Thoracic aorta (tissue), 2 donors: ENCODE measurements around the gene RNU1-4. TPM values are rescaled to one million over a fixed set of nuclear protein-coding genes. Genes with fewer than 3 reads are reported as not detected.
"Not testable (repeated sequence)": the region's sequence is repeated elsewhere in the genome, so short reads cannot be mapped to it uniquely, and the experiment has no call there.

Experiments used
- ATAC-seq: fragments of 150-250 bp; one replicate; pipeline ENCODE4 v1.8.0; 2017; ENCODE audit warnings: low read depth; ENCODE audit not compliant: insufficient number of reproducible peaks, low FRiP score
- DNase-seq: peaks from one replicate; pipeline ENCODE4 v3.0.0-alpha.2; 2020; ENCODE audit warnings: low spot score
- H3K27ac ChIP-seq, 2 donors: fragments of 200-600 bp; sonication (generic); 1 replicate in 1 of 2; 2 replicates in 1 of 2; pipeline ENCODE4 v1.5.1; 2016; ENCODE audit warnings: mild to moderate bottlenecking in 2 of 2, moderate library complexity in 2 of 2
- H3K27me3 ChIP-seq: fragments of 200-600 bp; sonication (generic); replicated peaks from 2 replicates; pipeline ENCODE4 v1.6.0; 2016; ENCODE audit warnings: mild to moderate bottlenecking; ENCODE audit not compliant: insufficient read depth
- H3K36me3 ChIP-seq: fragments of 200-600 bp; sonication (generic); one replicate; pipeline ENCODE4 v1.5.1; 2016
- H3K4me1 ChIP-seq, 2 donors: fragments of 200-600 bp; sonication (generic); 1 replicate in 1 of 2; 2 replicates in 1 of 2; pipeline versions ENCODE4 v1.5.1 to v1.6.0; 2016; ENCODE audit warnings: low read depth in 2 of 2, mild to moderate bottlenecking in 1 of 2; ENCODE audit not compliant: control insufficient read depth in 1 of 2
- H3K4me3 ChIP-seq: fragments of 200-600 bp; sonication (generic); 2 replicates; pipeline ENCODE4 v1.5.1; 2016; ENCODE audit warnings: mild to moderate bottlenecking
- H3K9me3 ChIP-seq: fragments of 200-600 bp; sonication (generic); 2 replicates; pipeline ENCODE4 v1.5.1; 2016
- total RNA-seq, 2 donors: library from RNA; depleted of rRNA; stranded (reverse); fragments of >200 nt; gene quantifications; one replicate each; pipeline versions ENCODE4 v1.1.0 to v1.2.3, GENCODE V29; 2016

The RNU1-4 gene
- under 1 TPM; under 0.01 TPM for total RNA-seq

DNA sequence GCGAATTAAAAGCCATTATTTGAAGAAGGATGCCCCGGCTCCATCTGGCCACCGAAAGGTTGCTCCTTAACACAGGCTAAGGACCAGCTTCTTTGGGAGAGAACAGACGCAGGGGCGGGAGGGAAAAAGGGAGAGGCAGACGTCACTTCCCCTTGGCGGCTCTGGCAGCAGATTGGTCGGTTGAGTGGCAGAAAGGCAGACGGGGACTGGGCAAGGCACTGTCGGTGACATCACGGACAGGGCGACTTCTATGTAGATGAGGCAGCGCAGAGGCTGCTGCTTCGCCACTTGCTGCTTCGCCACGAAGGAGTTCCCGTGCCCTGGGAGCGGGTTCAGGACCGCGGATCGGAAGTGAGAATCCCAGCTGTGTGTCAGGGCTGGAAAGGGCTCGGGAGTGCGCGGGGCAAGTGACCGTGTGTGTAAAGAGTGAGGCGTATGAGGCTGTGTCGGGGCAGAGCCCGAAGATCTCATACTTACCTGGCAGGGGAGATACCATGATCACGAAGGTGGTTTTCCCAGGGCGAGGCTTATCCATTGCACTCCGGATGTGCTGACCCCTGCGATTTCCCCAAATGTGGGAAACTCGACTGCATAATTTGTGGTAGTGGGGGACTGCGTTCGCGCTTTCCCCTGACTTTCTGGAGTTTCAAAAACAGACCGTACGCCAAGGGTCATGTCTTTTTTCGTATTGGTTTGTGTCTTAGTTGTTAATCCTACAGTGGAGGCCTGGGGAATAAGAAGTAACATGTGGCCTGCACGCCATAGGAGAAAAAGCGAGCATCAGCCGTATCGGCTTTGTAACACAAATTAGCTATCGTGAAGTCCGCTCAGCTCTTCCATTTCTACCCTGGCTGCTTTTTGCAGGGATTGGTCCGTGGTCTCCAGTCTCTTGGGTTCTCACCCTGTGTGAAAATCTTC lies at the start of gene RNU1-4:
TSS of gene RNU1-4 (plus strand) at position 470 of the 918 bp plus-strand sequence.
- H3K9me3 ChIP-seq, DNase-seq, H3K36me3 ChIP-seq, H3K27me3 ChIP-seq, H3K4me1 ChIP-seq, ATAC-seq, H3K27ac ChIP-seq, H3K4me3 ChIP-seq: not testable (repeated sequence)

DNA sequence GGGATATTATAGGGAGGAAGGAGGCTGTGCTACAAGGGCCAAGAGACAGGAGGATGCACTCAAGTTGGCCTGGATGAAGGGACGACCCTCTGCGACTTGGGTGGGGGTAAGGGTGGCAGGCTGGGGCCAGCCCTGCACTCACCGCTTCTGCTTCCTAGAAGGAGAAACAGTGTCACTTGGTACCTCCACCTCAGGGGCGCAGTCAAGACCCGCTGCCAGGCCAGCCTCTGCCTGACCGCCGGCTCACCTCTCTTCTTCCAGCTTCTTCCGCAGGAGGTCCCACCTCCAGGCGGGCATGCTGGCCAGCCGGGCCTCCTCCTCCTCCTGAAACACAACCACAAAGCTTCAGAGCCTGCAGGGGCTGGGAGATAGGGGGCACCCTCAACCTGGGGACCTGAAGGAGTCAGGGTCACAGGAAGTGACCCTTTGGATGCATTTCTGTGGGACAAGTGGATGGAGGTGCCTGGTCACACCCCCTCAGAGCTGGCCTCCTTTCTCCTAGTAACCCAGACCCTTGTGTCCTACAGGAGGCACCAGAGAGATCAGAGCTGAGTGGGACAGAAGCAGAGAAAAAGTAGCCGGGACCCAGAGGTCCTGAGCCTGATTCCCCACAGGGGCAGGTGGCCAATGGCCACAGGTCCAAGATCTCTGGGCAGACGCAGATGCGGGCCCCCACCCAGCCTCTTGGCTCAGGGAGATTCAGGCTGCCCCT lies 49.2 kb upstream of the RNU1-4 start:
- ATAC-seq, result not testable (repeated sequence)

GRCh38 chr1:16692283-16692682 lies 48.0 kb upstream of the RNU1-4 start:
- not testable (repeated sequence) for H3K27ac ChIP-seq, H3K36me3 ChIP-seq, ATAC-seq, H3K4me1 ChIP-seq, H3K9me3 ChIP-seq, H3K4me3 ChIP-seq, H3K27me3 ChIP-seq, DNase-seq

More for the DNA sequence above, 49.2 kb upstream of the RNU1-4 start:
- DNase-seq, H3K36me3 ChIP-seq, H3K4me3 ChIP-seq, H3K4me1 ChIP-seq, H3K27me3 ChIP-seq, H3K9me3 ChIP-seq, H3K27ac ChIP-seq: not testable (repeated sequence)

DNA sequence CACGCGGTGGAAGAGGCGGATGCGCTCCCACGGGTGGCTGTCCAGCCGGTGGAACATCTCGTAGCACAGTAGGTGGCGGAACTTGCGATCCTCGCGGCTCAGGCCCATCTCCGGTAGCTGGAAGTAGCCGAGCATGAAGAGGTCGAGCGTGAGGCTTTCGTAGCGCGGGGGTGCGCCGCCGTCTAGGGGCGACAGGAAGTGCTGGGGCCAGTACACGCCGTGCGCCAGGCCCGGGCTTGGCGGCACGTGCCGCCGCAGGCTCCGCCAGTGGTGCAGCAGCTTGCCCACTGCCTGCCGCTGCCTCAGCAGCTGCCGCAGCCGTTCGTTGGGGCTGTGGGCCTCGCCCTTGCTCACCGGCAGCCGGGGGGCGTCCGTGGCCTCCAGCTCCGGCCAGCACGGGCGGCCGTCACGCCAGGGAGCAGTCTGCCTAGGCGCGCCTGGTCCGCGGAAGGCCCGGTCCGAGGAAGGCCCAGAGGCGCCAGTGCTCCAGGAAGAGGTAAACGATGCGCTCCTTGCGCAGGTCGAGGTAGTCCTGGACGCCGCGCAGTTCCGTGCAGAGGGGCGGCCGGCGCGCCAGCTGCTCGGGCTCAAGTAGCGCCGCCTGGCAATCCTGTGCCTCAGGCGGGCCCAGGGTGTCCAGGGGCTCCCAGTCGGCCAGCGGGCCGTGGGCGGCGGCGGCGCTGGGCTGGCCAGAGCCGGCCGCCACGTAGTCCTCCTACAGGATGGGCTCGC lies 47.4 kb upstream of the RNU1-4 start:
- not testable (repeated sequence) for H3K9me3 ChIP-seq, H3K27ac ChIP-seq, DNase-seq, H3K27me3 ChIP-seq, H3K4me3 ChIP-seq, H3K36me3 ChIP-seq, H3K4me1 ChIP-seq, ATAC-seq

- not testable (repeated sequence) for H3K27me3 ChIP-seq, H3K4me1 ChIP-seq, H3K4me3 ChIP-seq, H3K36me3 ChIP-seq, ATAC-seq, H3K27ac ChIP-seq, DNase-seq, H3K9me3 ChIP-seq
Measured at GRCh38 chr1:16693449-16694307, 46.6 kb upstream of the RNU1-4 start.

DNA sequence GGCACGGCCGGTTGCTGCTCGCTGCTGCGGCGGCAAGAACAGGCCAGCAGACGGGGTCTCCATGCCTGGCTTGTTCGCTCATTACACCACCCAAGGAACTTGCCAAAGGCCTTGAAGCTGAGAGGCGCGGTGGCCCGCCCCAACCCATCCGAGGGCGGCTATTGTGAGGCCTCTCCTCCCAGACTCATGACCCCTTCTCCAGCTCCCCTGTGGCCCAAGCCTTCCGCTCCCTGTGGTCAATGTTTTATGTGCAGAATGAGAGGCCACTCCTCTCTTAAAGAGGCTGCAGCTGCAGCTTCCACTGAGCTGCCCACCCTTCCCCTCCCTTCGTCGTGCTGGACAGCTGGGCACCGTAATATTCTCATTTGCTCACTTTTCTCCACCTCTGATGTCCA lies 46.0 kb upstream of the RNU1-4 start:
- H3K27ac ChIP-seq, DNase-seq, H3K27me3 ChIP-seq, H3K4me1 ChIP-seq, ATAC-seq, H3K9me3 ChIP-seq, H3K4me3 ChIP-seq, H3K36me3 ChIP-seq: not testable (repeated sequence)

GRCh38 chr1:16696507-16697150 lies 43.7 kb upstream of the RNU1-4 start:
- H3K27me3 ChIP-seq, ATAC-seq, H3K9me3 ChIP-seq, H3K4me1 ChIP-seq, H3K27ac ChIP-seq, DNase-seq, H3K36me3 ChIP-seq, H3K4me3 ChIP-seq: not testable (repeated sequence)

GRCh38 chr1:16697152-16697551 lies 43.2 kb upstream of the RNU1-4 start:
- not testable (repeated sequence) for H3K27ac ChIP-seq, ATAC-seq, DNase-seq, H3K4me1 ChIP-seq, H3K27me3 ChIP-seq, H3K9me3 ChIP-seq, H3K4me3 ChIP-seq, H3K36me3 ChIP-seq

GRCh38 chr1:16699440-16699839 lies 40.9 kb upstream of the RNU1-4 start:
- ATAC-seq, result not testable (repeated sequence)

GRCh38 chr1:16700138-16700895 lies 40.0 kb upstream of the RNU1-4 start:
- H3K27ac ChIP-seq, H3K27me3 ChIP-seq, DNase-seq, H3K4me3 ChIP-seq, H3K9me3 ChIP-seq, H3K36me3 ChIP-seq, H3K4me1 ChIP-seq, ATAC-seq: not testable (repeated sequence)

More at GRCh38 chr1:16699440-16699839, 40.9 kb upstream of the RNU1-4 start:
- H3K4me3 ChIP-seq, H3K9me3 ChIP-seq, H3K4me1 ChIP-seq, H3K27ac ChIP-seq, H3K36me3 ChIP-seq, H3K27me3 ChIP-seq, DNase-seq: not testable (repeated sequence)
